GM18517 (cell line): Measurements from ENCODE around the gene CBY2.

Experiments
- ATAC-seq: cut with Tn5 transposase; IDR thresholded peaks from one replicate; pipeline ENCODE4 v1.9.1; 2021; ENCODE audit warnings: mild to moderate bottlenecking, moderate library complexity; ENCODE audit not compliant: unreplicated experiment

CBY2 gene

GRCh38 chr13:45700971-45701900 is 884 bp upstream of the CBY2 start:
- peak; percentile 60 for ATAC-seq

GRCh38 chr13:45702869-45703391 is 810 bp downstream of the CBY2 start:
- ATAC-seq: no peak

GRCh38 chr13:45704211-45704739 is 2.2 kb downstream of the CBY2 start:
- no peak for ATAC-seq

GRCh38 chr13:45704854-45705695 is 3.0 kb downstream of the CBY2 start:
- ATAC-seq: no peak

- ATAC-seq: peak; percentile 56
Measured at GRCh38 chr13:45705918-45706317, 3.8 kb downstream of the CBY2 start.

- ATAC-seq: no peak
Measured at GRCh38 chr13:45707516-45708100, 5.5 kb downstream of the CBY2 start.

- no peak for ATAC-seq
Measured at GRCh38 chr13:45711951-45712350, 9.8 kb downstream of the CBY2 start.

GRCh38 chr13:45713106-45713690 is 11.1 kb downstream of the CBY2 start:
- ATAC-seq: no peak

- ATAC-seq: no peak
Measured at GRCh38 chr13:45713721-45714120, 11.6 kb downstream of the CBY2 start.

GRCh38 chr13:45714170-45714569 is 12.1 kb downstream of the CBY2 start:
- no peak for ATAC-seq

GRCh38 chr13:45715351-45715750 is 13.2 kb downstream of the CBY2 start:
- ATAC-seq: no peak

GRCh38 chr13:45717349-45717748 is 15.2 kb downstream of the CBY2 start:
- no peak for ATAC-seq

- no peak for ATAC-seq
Measured at GRCh38 chr13:45718063-45718462, 15.9 kb downstream of the CBY2 start.

GRCh38 chr13:45718992-45719391 is 16.9 kb downstream of the CBY2 start:
- ATAC-seq: no peak

GRCh38 chr13:45721203-45721731 is 19.1 kb downstream of the CBY2 start:
- ATAC-seq: no peak

GRCh38 chr13:45723798-45724197 is 21.7 kb downstream of the CBY2 start:
- ATAC-seq: no peak

GRCh38 chr13:45728759-45729158 is 26.6 kb downstream of the CBY2 start:
- ATAC-seq: no peak

GRCh38 chr13:45731455-45731854 is 29.3 kb downstream of the CBY2 start:
- ATAC-seq: no peak

GRCh38 chr13:45732916-45733315 is 30.8 kb downstream of the CBY2 start:
- no peak for ATAC-seq

GRCh38 chr13:45733361-45733760 is 31.2 kb downstream of the CBY2 start:
- no peak for ATAC-seq
